ENCODE measurements around the gene PRR12.

DNA sequence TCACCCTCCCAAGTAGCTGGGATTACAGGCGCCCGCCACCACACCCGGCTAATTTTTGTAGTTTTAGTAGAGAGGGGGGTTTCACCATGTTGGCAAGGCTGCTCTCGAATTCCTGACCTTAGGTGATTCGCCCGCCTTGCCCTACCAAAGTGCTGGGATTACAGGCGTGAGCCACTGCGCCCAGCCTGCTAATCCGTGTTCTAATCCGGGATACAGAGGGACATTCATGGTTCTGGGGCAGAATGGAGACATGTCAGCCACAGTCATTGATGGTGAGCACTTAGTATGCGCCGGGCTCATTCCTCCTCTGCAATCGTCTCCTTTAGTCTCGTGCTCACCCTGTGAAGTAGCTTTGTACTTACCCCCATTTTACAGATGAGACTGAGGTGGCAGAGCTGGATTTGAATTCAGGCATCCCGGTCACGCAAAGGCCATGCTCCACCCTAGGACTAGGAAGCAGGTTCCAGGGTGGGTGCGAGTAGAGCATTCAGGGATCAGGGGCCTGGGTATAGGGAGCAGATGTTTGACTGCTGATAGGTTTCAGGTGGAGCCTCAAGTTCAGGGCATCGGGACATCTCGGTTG, 40.7 kb downstream of the PRR12 start:
- no peak for TF ChIP-seq TAF1 (IDR thresholded peaks at IDR 0.05; ENCODE audit: low read depth, low read length)
- no peak for TF ChIP-seq POLR2A (IDR thresholded peaks at IDR 0.05; ENCODE audit: low read depth, low read length)

Data from GM12891 (cell line).